Measurements from ENCODE around the gene AP2S1.

The AP2S1 gene

GRCh38 chr19:46850228-46851203 is at the start of gene AP2S1:
Gene AP2S1 (minus strand): TSS chr19:46850846. CDS start chr19:46850766, 80 bp downstream.
- in situ Hi-C loops (cut with MboI; ENCODE audit: low sequenced_read_pairs, unreplicated experiment) = loop anchor here (10.0 kb wide), 1 partner anchor 144 kb away; no protein-coding TSS in a partner anchor
- no peak for TF ChIP-seq CTCF (IDR thresholded peaks at IDR 0.05; ENCODE audit: borderline replicate concordance, control extremely low read depth, extremely low read depth, insufficient read depth, missing control alignments)
- DNase-seq (ENCODE audit: low spot score) = peak; percentile 96

GRCh38 chr19:46900341-46900740 is 49.7 kb upstream of the AP2S1 start:
- TF ChIP-seq CTCF (IDR thresholded peaks at IDR 0.05; ENCODE audit: borderline replicate concordance, control extremely low read depth, extremely low read depth, insufficient read depth, missing control alignments) = no peak
- no peak for DNase-seq (ENCODE audit: low spot score)
- in situ Hi-C loops (cut with MboI; ENCODE audit: low sequenced_read_pairs, unreplicated experiment) = no loop called here

GRCh38 chr19:46898731-46899130 is 48.1 kb upstream of the AP2S1 start:
- DNase-seq (ENCODE audit: low spot score) = no peak
- in situ Hi-C loops (cut with MboI; ENCODE audit: low sequenced_read_pairs, unreplicated experiment) = no loop called here
- no peak for TF ChIP-seq CTCF (IDR thresholded peaks at IDR 0.05; ENCODE audit: borderline replicate concordance, control extremely low read depth, extremely low read depth, insufficient read depth, missing control alignments)

- TF ChIP-seq CTCF (IDR thresholded peaks at IDR 0.05; ENCODE audit: borderline replicate concordance, control extremely low read depth, extremely low read depth, insufficient read depth, missing control alignments) = no peak
- no peak for DNase-seq (ENCODE audit: low spot score)
- in situ Hi-C loops (cut with MboI; ENCODE audit: low sequenced_read_pairs, unreplicated experiment) = no loop called here
These were observed 45.6 kb upstream of the AP2S1 start for GRCh38 chr19:46896076-46896794.

- DNase-seq (ENCODE audit: low spot score) = peak; percentile 50
- no peak for TF ChIP-seq CTCF (IDR thresholded peaks at IDR 0.05; ENCODE audit: borderline replicate concordance, control extremely low read depth, extremely low read depth, insufficient read depth, missing control alignments)
- in situ Hi-C loops (cut with MboI; ENCODE audit: low sequenced_read_pairs, unreplicated experiment) = no loop called here
These were observed 41.9 kb upstream of the AP2S1 start for GRCh38 chr19:46892252-46893179.
